Cardiac fibroblast (primary cell): Measurements from ENCODE around the gene SYCP2.

ENCODE experiments used
- DNase-seq, 2 donors: peaks; one replicate each; pipeline versions ENCODE4 v3.0.0 to v3.0.0-alpha.2; 2010; ENCODE audit warnings: low read depth in 2 of 2
- H3K4me3 ChIP-seq, 2 donors: replicated peaks in 1 of 2; 1 replicate in 1 of 2; 2 replicates in 1 of 2; pipeline ENCODE4 v1.5.1; 2011; ENCODE audit warnings: low read depth in 2 of 2, low read length in 2 of 2, mild to moderate bottlenecking in 2 of 2, moderate library complexity in 1 of 2
- CTCF ChIP-seq: IDR thresholded peaks from one replicate; pipeline ENCODE4 v1.5.1; 2011; ENCODE audit warnings: low read depth, mild to moderate bottlenecking, low read length, inconsistent platforms

The SYCP2 gene

GRCh38 chr20:59954718-59955117, 21.3 kb upstream of the SYCP2 start:
- H3K4me3 ChIP-seq, result no peak overlapping the region
- DNase-seq, result no peak
- no peak for TF ChIP-seq CTCF

GRCh38 chr20:59949911-59950310, 16.5 kb upstream of the SYCP2 start:
- no peak for TF ChIP-seq CTCF
- H3K4me3 ChIP-seq, result no peak overlapping the region
- no peak for DNase-seq

GRCh38 chr20:59948828-59949720, 15.6 kb upstream of the SYCP2 start:
- no peak overlapping the region for H3K4me3 ChIP-seq
- DNase-seq, result peak; percentile 73 to 77
- peak; percentile 61 for TF ChIP-seq CTCF

- TF ChIP-seq CTCF, result no peak
- DNase-seq, result no peak
- H3K4me3 ChIP-seq, result no peak overlapping the region
Observed at GRCh38 chr20:59948212-59948611, 14.8 kb upstream of the SYCP2 start.

- TF ChIP-seq CTCF, result no peak
- no peak overlapping the region for H3K4me3 ChIP-seq
- DNase-seq, result no peak
Observed at GRCh38 chr20:59947376-59947775, 13.9 kb upstream of the SYCP2 start.

GRCh38 chr20:59945731-59946130, 12.3 kb upstream of the SYCP2 start:
- TF ChIP-seq CTCF, result no peak
- peak in 1 of 2 donors; percentile 17 for DNase-seq
- no peak overlapping the region for H3K4me3 ChIP-seq
